ENCODE results near the gene BPIFB6.

GRCh38 chr20:33072362-33072761 is 40.9 kb downstream of the BPIFB6 start:
- no peak for TF ChIP-seq CTCF (IDR thresholded peaks at IDR 0.05)
- no peak for TF ChIP-seq EP300 (IDR thresholded peaks at IDR 0.05; ENCODE audit: borderline replicate concordance in 1 of 2, low read depth in 1 of 2, low read length in 1 of 2)
- TF ChIP-seq EZH2phosphoT487 (IDR thresholded peaks at IDR 0.05; ENCODE audit: borderline replicate concordance, low read depth), result no peak
- TF ChIP-seq FOXM1 (IDR thresholded peaks at IDR 0.05; ENCODE audit: low read depth), result no peak
- no peak for TF ChIP-seq GATA2 (CRISPR knock-in tag; IDR thresholded peaks at IDR 0.05)
- no peak for TF ChIP-seq TAF1 (IDR thresholded peaks at IDR 0.05; ENCODE audit: borderline replicate concordance, low read depth, low read length)
- TF ChIP-seq REST (IDR thresholded peaks at IDR 0.05; ENCODE audit: low read depth, low read length), result no peak
- TF ChIP-seq RCOR1 (IDR thresholded peaks at IDR 0.05; ENCODE audit: low read length), result no peak
- no peak for TF ChIP-seq ZBTB33 (IDR thresholded peaks at IDR 0.05; ENCODE audit: borderline replicate concordance, low read depth)
- TF ChIP-seq SIN3A (IDR thresholded peaks at IDR 0.05; ENCODE audit: borderline replicate concordance, low read depth, low read length), result no peak

Measured in SK-N-SH (cell line).